PC-9 (cell line): Measurements from ENCODE around the gene KCNIP1. TPM values are rescaled to one million over a fixed set of nuclear protein-coding genes. Genes with fewer than 3 reads are reported as not detected.

Experiments
- BruUV-seq: library from RNA; stranded (reverse); fragments of 400-500 nt; replicated peaks from 2 replicates; lab custom pipeline; 2021; lab: Mats Ljungman, UMichigan
- CTCF ChIA-PET: fragments of 300-600 bp; sonication (Branson Sonifier 250); formaldehyde crosslinking; loops from one replicate; lab custom pipeline; 2022; ENCODE audit warnings: antibody characterized with exemption; lab: Charles Lee
- POLR2A ChIA-PET: fragments of 300-600 bp; sonication (Branson Sonifier 250); formaldehyde crosslinking; loops from one replicate; lab custom pipeline; 2022; ENCODE audit warnings: antibody characterized with exemption; ENCODE audit not compliant: unreplicated experiment; lab: Charles Lee
- DNase-seq, 2 experiments: peaks; one replicate each; pipeline versions ENCODE4 v3.0.0 to v3.0.0-alpha.2; 2015 to 2022; ENCODE audit warnings: mixed read lengths in 1 of 2
- H2AFZ ChIP-seq: fragments of 200-600 bp; sonication (generic); 2 replicates; pipeline ENCODE4 v1.8.1; 2017; ENCODE audit warnings: antibody characterized with exemption
- H3F3A ChIP-seq: fragments of 200-600 bp; sonication (generic); 2 replicates; pipeline ENCODE4 v1.8.1; 2017; ENCODE audit warnings: antibody characterized with exemption, mild to moderate bottlenecking, low read depth; ENCODE audit not compliant: insufficient read depth
- H3K27ac ChIP-seq: fragments of 200-600 bp; sonication (generic); 2 replicates; pipeline ENCODE4 v1.6.1; 2016; ENCODE audit warnings: mixed run types
- H3K27me3 ChIP-seq: fragments of 200-600 bp; sonication (generic); 2 replicates; pipeline ENCODE4 v1.6.1; 2016; ENCODE audit warnings: low read depth, mixed run types; ENCODE audit not compliant: insufficient read depth
- H3K36me3 ChIP-seq: fragments of 200-600 bp; sonication (generic); 2 replicates; pipeline ENCODE4 v1.6.1; 2016; ENCODE audit warnings: low read depth, mixed run types
- H3K4me1 ChIP-seq: fragments of 200-600 bp; sonication (generic); replicated peaks from 2 replicates; pipeline ENCODE4 v1.6.1; 2016; ENCODE audit warnings: mixed run types; ENCODE audit not compliant: insufficient read depth
- H3K4me2 ChIP-seq: fragments of 200-600 bp; sonication (generic); 2 replicates; pipeline ENCODE4 v1.6.1; 2017; ENCODE audit warnings: mixed run types
- H3K4me3 ChIP-seq: fragments of 200-600 bp; sonication (generic); 2 replicates; pipeline ENCODE4 v1.6.1; 2016; ENCODE audit warnings: mixed run types
- H3K79me2 ChIP-seq: fragments of 200-600 bp; sonication (generic); 2 replicates; pipeline ENCODE4 v1.6.1; 2017; ENCODE audit warnings: low read depth, mixed run types
- H3K9me2 ChIP-seq: fragments of 200-600 bp; sonication (generic); 2 replicates; pipeline ENCODE4 v1.8.1; 2017; ENCODE audit warnings: mild to moderate bottlenecking; ENCODE audit not compliant: insufficient read depth
- H3K9me3 ChIP-seq: fragments of 200-600 bp; sonication (generic); 2 replicates; pipeline ENCODE4 v1.8.1; 2016; ENCODE audit warnings: low read depth; ENCODE audit not compliant: insufficient read depth
- H4K20me1 ChIP-seq: fragments of 200-600 bp; sonication (generic); 2 replicates; pipeline ENCODE4 v1.8.1; 2017; ENCODE audit not compliant: insufficient read depth
- EZH2 ChIP-seq: fragments of 200-600 bp; sonication (generic); IDR thresholded peaks from 2 replicates; pipeline ENCODE4 v1.8.0; 2017; ENCODE audit warnings: antibody characterized with exemption, low read depth
- intact Hi-C: fragments of 100-400 bp; cut with micrococcal nuclease; formaldehyde crosslinking; loops from one replicate; pipeline ENCODE4 v1.10.0; 2022; ENCODE audit not compliant: unreplicated experiment
- total RNA-seq: library from RNA; stranded (reverse); gene quantifications from 2 replicates; pipeline ENCODE4 v1.2.3, GENCODE V29; 2021
- TF ChIP-seq, protein P1 (sequence below): fragments of 200-600 bp; sonication (generic); conservative IDR thresholded peaks from 2 replicates; pipeline ENCODE4 v1.6.1; 2017; ENCODE audit warnings: mixed run types, antibody characterized with exemption, mild to moderate bottlenecking, moderate library complexity

Gene KCNIP1
- total RNA-seq, 1 experiment from 2014 or later: not detected

DNA sequence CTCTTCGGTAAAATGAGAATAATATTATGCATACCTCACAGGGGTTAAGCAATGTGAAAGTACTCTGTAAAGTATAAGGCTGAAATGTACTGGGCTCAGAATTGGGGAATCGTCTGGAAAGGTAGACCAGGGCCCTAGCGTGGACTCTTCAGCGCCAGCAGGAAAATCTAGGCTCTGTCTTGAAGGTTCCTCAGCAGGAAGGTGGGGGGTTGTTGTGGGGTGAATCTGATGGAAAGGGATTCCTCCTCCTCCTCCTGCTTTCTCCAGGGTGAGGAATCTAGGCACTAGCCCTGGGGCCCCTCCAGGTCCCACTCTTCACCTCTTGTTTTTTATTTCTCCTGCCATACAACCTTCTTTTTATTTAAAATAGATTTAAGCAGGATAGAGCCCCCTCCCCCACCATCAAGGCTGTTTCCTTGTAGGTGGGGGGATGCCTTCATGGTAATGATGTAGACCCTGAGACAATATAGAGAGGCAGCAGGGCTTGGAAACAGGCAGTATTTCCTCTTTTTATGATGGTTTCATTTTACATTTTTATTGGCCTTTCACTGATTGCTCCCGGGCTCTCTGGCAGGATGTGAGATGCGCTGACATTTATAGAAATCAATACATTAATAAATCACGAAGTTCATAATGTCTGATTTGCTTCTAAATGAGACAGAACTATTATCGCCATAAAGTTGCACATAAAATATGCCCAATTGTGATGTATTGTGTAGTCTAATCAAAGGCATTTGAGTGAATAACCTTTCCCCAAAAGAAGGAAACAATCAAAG, 200.8 kb downstream of the KCNIP1 start:
- H2AFZ ChIP-seq: no peak overlapping the region
- POLR2A ChIA-PET: no interaction called here
- H4K20me1 ChIP-seq: no peaks in the 10 kb centered on the region
- DNase-seq: no peak
- CTCF ChIA-PET: no interaction called here
- H3F3A ChIP-seq: no peaks in the 10 kb centered on the region
- H3K4me1 ChIP-seq: no peaks in the 10 kb centered on the region
- no peak overlapping the region for H3K4me3 ChIP-seq
- intact Hi-C loops: no loop called here
- H3K36me3 ChIP-seq: no peaks in the 10 kb centered on the region
- no peaks in the 10 kb centered on the region for H3K79me2 ChIP-seq
- H3K27ac ChIP-seq: no peak overlapping the region
- H3K9me3 ChIP-seq: peaks cover 4% of the 10 kb centered on the region; the same call in 1 of the 2 replicates
- H3K4me2 ChIP-seq: no peak overlapping the region
- H3K27me3 ChIP-seq: peaks cover 45% of the 10 kb centered on the region
- TF ChIP-seq, protein P1, sequence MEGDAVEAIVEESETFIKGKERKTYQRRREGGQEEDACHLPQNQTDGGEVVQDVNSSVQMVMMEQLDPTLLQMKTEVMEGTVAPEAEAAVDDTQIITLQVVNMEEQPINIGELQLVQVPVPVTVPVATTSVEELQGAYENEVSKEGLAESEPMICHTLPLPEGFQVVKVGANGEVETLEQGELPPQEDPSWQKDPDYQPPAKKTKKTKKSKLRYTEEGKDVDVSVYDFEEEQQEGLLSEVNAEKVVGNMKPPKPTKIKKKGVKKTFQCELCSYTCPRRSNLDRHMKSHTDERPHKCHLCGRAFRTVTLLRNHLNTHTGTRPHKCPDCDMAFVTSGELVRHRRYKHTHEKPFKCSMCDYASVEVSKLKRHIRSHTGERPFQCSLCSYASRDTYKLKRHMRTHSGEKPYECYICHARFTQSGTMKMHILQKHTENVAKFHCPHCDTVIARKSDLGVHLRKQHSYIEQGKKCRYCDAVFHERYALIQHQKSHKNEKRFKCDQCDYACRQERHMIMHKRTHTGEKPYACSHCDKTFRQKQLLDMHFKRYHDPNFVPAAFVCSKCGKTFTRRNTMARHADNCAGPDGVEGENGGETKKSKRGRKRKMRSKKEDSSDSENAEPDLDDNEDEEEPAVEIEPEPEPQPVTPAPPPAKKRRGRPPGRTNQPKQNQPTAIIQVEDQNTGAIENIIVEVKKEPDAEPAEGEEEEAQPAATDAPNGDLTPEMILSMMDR: no peak
- H3K9me2 ChIP-seq: no peaks in the 10 kb centered on the region
- no TSS peak for BruUV-seq

DNA sequence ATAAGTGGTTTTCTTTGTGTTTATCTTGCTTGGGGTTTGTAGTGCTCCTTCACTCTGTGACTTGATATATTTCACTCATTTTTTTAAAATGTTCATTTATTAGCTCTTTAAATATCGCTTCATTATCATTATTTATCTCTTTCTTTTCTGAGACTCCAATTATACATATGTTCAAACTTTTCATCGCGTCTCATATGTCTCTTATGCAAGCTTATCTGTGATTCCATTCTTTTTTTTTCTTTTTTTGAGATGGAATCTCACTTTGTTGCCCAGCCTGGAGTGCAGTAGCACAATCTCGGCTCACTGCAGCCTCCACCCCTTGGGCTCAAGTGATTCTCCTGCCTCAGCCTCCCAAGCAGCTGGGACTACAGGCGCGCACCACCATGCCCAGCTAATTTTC, 205.8 kb downstream of the KCNIP1 start:
- Histone ChIP-seq H3F3A (no peaks in the 10 kb centered on the region), H4K20me1 (no peaks in the 10 kb centered on the region), H3K9me3 (peaks cover 7% of the 10 kb centered on the region; the same call in 1 of the 2 replicates), H3K4me1 (no peaks in the 10 kb centered on the region), H2AFZ (no peak overlapping the region), H3K27me3 (peaks cover 37% of the 10 kb centered on the region; the same call in 1 of the 2 replicates), H3K27ac (no peak overlapping the region), H3K4me3 (no peak overlapping the region), H3K9me2 (no peaks in the 10 kb centered on the region), H3K79me2 (no peaks in the 10 kb centered on the region), H3K4me2 (no peak overlapping the region), H3K36me3 (no peaks in the 10 kb centered on the region)
- DNase-seq: no peak
- no peak for TF ChIP-seq EZH2
- TF ChIP-seq, protein P1: no peak
- CTCF ChIA-PET: no interaction called here
- POLR2A ChIA-PET: no interaction called here
- BruUV-seq: no TSS peak
- intact Hi-C loops: no loop called here

DNA sequence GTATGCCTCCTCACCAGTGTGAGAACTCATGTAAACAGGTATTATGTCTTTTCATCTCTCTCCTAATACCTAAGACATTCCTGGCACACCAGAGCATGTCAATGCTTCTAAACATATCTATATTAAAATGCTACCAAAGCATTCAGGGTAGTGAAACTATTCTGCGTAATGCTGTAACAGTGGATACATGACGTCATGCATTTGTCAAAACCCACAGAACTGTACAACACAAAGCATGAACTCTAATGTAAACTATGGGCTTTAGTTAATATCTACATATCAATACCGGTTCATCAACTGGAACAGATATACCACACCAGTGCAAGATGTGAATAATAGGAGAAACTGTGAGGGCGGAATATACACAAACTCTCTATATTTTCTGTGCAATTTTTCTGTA, 207.5 kb downstream of the KCNIP1 start:
- no peak overlapping the region for H3K27ac ChIP-seq
- DNase-seq: no peak
- H3K79me2 ChIP-seq: no peaks in the 10 kb centered on the region
- TF ChIP-seq, protein P1: no peak
- no peak for TF ChIP-seq EZH2
- no peaks in the 10 kb centered on the region for H3K4me1 ChIP-seq
- H3K36me3 ChIP-seq: no peaks in the 10 kb centered on the region
- H4K20me1 ChIP-seq: no peaks in the 10 kb centered on the region
- intact Hi-C loops: no loop called here
- ChIA-PET POLR2A (no interaction called here), CTCF (no interaction called here)
- H3K27me3 ChIP-seq: peaks cover 31% of the 10 kb centered on the region; the same call in 1 of the 2 replicates
- no TSS peak for BruUV-seq
- no peak overlapping the region for H3K4me2 ChIP-seq
- H3F3A ChIP-seq: no peaks in the 10 kb centered on the region
- no peak overlapping the region for H3K4me3 ChIP-seq
- H2AFZ ChIP-seq: no peak overlapping the region
- H3K9me2 ChIP-seq: no peaks in the 10 kb centered on the region
- peaks cover 7% of the 10 kb centered on the region; the same call in 1 of the 2 replicates for H3K9me3 ChIP-seq
